PFSK-1 (cell line): ENCODE data around the gene FUT8.

ENCODE experiments used
- FOXP2 ChIP-seq: optimal IDR thresholded peaks from 2 replicates; pipeline ENCODE3; 2011; ENCODE audit warnings: borderline replicate concordance, control low read depth, inconsistent platforms; ENCODE audit not compliant: insufficient read depth; ENCODE audit errors: extremely low read length, extremely low read depth
- POLR2AphosphoS5 ChIP-seq: IDR thresholded peaks from 2 replicates; pipeline ENCODE4 v1.6.1; 2012; ENCODE audit warnings: low read depth, mild to moderate bottlenecking, control low read depth, low read length, moderate library complexity
- REST ChIP-seq, 2 experiments: IDR thresholded peaks; 2 replicates each; pipeline versions ENCODE4 v1.6.1 to v1.8.0; 2011 to 2012; ENCODE audit warnings: low read depth in 2 of 2, low read length in 2 of 2, control low read depth in 1 of 2, inconsistent platforms in 1 of 2, mild to moderate bottlenecking in 1 of 2, moderate library complexity in 1 of 2; ENCODE audit not compliant: insufficient read depth in 1 of 2
- SIN3A ChIP-seq: IDR thresholded peaks from 2 replicates; pipeline ENCODE4 v1.6.1; 2012; ENCODE audit warnings: mild to moderate bottlenecking, low read length, moderate library complexity, borderline replicate concordance; ENCODE audit not compliant: insufficient read depth
- TAF1 ChIP-seq: IDR thresholded peaks from 2 replicates; pipeline ENCODE4 v1.6.1; 2012; ENCODE audit warnings: low read length, control low read depth, borderline replicate concordance; ENCODE audit not compliant: insufficient read depth

The FUT8 gene

GRCh38 chr14:65528069-65528468 lies 115.5 kb downstream of the FUT8 start:
- TF ChIP-seq POLR2AphosphoS5 (no peak), TAF1 (no peak), SIN3A (no peak), FOXP2 (no peak), REST (IDR thresholded peaks at IDR 0.05; ENCODE audit: insufficient read depth in 1 of 2, low read depth in 2 of 2, low read length in 2 of 2) (no peak)

GRCh38 chr14:65531148-65531547 lies 118.6 kb downstream of the FUT8 start:
- TF ChIP-seq TAF1 (no peak), POLR2AphosphoS5 (no peak)

- TF ChIP-seq POLR2AphosphoS5 (no peak), FOXP2 (no peak), SIN3A (no peak), TAF1 (no peak), REST (IDR thresholded peaks at IDR 0.05; ENCODE audit: insufficient read depth in 1 of 2, low read depth in 2 of 2, low read length in 2 of 2) (no peak)
Observed at GRCh38 chr14:65533736-65534404, 121.3 kb downstream of the FUT8 start.

- TF ChIP-seq TAF1 (no peak), FOXP2 (no peak), SIN3A (no peak)
Observed at GRCh38 chr14:65536781-65537423, 124.4 kb downstream of the FUT8 start.

DNA sequence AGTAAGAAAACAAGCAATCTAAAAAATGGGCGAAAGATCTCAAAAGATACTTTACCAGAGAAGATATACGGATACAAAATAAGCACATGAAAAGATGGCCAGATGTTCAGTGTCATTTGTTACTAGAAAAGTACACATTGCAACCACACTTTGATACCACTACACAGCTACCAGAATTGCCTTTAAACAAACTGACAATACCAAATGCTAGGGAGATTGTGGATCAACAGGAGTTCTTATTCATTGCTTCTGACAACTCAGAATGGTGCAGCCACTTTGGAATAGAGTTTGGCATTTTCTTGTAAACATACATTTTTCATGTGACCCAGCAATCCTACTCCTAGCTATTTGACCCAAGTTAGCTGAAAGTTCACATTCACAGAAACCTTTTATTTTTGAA lies 136.3 kb downstream of the FUT8 start:
- no peak for TF ChIP-seq SIN3A
- TF ChIP-seq FOXP2: no peak
- no peak for TF ChIP-seq TAF1
- TF ChIP-seq POLR2AphosphoS5: no peak
- no peak for TF ChIP-seq REST (IDR thresholded peaks at IDR 0.05; ENCODE audit: insufficient read depth in 1 of 2, low read depth in 2 of 2, low read length in 2 of 2)

- TF ChIP-seq SIN3A (no peak), FOXP2 (no peak), REST (IDR thresholded peaks at IDR 0.05; ENCODE audit: insufficient read depth in 1 of 2, low read depth in 2 of 2, low read length in 2 of 2) (no peak), POLR2AphosphoS5 (no peak), TAF1 (no peak)
Observed at GRCh38 chr14:65549429-65549828, 136.9 kb downstream of the FUT8 start.
